HG03521 (cell line): ENCODE measurements around the gene CTSW.

Experiments used
- ATAC-seq: cut with Tn5 transposase; IDR thresholded peaks from one replicate; pipeline ENCODE4 v1.9.1; 2021; ENCODE audit warnings: mild to moderate bottlenecking, moderate library complexity; ENCODE audit not compliant: unreplicated experiment

CTSW gene

DNA sequence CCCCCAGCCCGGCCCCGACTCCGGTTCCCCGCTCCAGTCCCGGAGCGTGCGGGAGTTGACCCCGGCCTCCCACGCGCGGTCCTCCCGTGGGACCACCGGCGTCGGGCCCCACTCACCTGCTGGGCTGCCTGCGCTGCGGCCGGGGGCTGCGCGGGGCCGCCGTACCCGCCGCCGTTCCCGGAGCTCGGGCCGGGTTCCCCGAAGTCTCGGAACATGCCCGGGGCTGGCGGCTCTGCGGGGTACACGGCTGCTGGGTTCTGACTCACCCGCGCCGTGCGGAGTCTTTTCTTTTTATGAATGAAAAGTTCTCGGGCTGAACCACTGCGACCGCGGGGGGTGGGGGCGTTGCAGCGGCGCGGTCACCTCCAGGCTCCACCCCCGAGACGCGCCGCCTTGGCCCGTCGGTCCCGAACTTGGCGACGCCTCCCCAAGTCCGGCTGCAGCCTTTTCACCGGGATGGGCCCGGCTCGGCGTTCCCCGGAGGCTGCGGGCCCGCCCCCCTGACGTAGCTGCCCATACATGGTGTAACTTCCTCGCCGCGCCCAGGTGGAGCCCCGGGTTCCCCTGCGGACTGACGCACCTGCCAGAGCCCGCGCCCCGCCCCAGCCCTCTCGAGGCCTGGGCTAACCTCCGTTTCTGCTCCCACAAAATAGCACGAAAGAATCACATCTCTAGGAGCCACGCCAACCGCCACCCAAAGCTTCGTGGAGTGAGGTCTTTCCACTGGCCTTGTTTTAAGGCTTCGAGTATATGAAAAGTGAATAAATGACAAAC is 20.7 kb downstream of the CTSW start, which contains the start of gene FOSL1:
Gene FOSL1, minus strand, starts transcription at position 264 of the 774 bp plus-strand sequence. Its CDS starts 49 bp downstream, at position 215.
- ATAC-seq, result peak; percentile 73

DNA sequence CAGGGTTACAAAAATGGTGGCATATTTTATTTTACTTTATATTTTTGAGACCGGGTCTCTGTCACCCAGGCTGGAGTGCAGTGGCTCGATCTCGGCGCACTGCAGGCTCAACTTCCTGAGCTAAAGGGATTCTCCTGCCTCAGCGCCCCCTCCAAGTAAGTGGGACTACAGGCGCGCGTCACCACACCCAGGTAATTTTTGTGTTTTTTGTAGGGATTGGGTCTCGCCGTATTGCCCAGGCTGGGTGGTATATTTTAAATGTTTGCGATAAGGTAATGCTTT is 21.2 kb downstream of the CTSW start:
- ATAC-seq, result no peak

DNA sequence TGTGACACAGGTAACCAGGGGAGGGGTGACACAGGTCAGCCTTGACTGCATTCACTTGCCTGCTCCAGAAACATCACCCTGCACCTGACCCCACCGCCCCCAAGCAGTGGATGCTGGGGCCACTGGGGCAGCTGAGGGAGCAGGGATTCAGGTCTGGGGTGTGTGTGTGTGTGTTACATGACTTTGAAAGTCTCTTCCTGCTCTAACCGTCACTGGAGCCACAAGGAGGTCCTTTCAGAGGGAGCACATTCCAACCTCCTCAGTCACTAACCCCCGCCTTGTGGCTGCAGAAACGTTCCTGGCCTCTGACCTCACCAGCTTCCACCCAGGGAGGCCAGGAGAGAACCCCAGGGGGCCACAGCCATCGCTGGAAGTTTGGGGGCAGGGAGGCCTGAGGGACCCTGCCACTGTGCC is 23.4 kb downstream of the CTSW start:
- ATAC-seq, result no peak

DNA sequence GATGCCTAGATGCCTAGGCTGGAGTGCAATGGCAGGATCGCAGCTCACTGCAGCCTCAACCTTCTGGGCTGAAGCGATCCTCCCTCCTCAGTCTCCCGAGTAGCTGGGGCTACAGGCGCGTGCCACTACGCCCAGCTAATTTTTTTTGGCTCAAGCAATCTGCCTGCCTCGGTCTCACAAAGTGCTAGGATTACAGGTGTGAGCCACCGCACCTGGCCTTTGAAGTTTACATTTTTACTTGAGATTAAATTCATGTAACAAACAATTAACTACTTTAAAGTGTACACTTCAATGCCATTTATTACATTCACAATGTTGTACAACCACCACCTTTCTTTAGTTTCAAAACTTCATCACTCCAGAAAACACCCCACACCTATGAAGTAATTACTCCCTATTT is 24.1 kb downstream of the CTSW start:
- ATAC-seq, result no peak

GRCh38 chr11:65906602-65907001 is 27.0 kb downstream of the CTSW start:
- no peak for ATAC-seq

DNA sequence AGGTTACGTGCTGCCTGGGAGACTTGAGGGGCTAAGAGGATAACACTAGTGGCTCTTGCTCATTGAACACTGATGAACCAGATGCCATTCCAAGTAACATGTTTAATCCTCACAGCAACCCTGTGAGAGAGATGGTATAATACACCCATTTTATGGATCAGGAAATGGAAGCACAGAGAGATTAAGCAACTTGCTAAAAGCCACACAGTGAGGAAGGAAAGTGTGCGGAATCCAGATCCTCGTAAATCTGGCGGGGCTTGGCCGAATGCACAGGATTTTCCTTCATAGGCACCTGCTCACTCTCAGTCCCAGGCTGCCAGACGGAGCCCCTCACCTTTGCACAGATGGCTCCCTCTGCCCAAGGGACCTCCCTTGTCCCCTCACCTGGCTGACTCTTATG is 28.2 kb downstream of the CTSW start:
- no peak for ATAC-seq

DNA sequence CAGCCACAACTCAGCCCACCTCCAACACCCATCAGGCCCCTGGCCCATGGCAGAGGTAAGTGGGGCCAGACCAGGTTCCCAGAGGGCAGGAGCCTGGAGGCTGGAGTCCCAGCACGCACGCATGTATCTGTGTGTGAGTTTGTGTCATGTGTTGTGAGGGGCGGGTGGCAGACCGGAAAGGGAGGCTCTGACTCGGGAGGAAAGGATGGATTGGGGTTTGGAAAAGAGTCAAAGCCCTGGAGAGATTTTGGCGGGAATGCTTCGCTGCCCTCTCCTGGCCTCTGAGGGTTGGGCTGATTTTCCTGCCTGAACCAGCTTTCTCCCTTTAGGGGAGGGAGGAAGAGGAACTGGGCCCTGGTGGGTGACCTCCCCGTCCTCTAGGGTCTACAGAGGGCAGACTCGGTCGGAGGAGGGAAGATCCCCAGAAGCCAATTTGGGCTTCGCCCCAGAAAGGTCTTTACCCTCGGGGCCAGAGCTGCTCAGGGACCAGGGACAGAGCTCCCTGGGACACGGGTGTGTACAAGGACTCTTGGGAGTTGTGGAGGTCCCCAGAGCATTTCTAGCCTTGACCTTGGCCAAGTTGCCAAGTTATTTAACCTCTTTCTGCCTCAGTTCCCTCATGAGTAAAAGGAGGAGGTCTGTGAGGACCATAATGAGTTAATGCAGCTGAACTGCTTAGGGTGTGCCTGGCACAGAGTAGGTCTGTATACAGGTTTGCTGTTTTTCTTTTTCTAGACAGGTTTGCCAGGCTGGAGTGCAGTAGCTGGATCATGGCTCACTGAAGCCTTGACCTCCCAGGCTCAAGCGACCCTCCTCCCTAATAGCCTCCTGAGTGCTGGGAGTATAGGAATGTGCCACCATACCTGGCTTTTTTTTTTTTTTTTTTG is 32.3 kb downstream of the CTSW start:
- ATAC-seq, result no peak

GRCh38 chr11:65912845-65913244 is 33.2 kb downstream of the CTSW start:
- no peak for ATAC-seq

GRCh38 chr11:65915101-65915820 is 35.6 kb downstream of the CTSW start:
- no peak for ATAC-seq

DNA sequence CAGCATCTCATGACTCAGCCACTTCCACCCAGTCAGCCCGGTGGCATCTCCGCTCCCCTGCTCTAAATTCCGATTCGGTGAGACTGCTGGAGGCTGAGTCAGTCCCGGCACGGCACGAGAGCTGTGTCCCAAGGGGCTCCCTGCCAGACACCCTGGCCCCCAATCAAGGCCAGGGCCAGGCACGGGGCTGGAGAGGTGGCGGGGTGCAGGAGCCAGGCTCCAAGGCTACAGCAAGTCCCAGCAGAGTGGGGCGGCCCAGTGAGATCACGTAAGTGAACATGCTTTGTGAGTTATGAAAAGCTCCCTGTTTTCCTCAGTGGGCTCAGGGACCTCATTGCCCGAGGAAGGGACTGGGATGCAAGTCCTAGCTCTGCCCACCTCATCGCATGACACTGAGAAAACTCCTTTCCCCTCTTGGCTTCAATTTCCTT is 36.2 kb downstream of the CTSW start:
- no peak for ATAC-seq

GRCh38 chr11:65916391-65916790 is 36.8 kb downstream of the CTSW start:
- ATAC-seq, result no peak

DNA sequence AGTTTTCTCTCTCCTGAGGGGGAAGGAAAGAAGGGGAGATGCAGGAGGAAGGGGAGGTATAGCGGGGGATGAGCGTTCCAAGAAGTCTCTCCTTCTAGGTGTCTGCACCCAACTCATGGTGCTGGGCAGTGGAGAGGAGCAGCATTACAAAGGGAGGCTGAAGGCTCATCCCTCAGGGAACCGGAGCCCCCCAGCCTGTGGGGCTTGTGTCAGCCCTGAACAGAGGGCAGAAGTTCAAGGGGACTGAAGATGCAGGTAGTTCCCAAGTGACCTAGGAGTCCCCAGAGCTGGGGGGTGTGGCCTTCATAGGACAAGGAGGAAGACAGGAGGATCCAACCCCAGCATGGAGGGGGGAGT is 37.4 kb downstream of the CTSW start:
- ATAC-seq, result no peak

GRCh38 chr11:65917434-65918210 is 38.0 kb downstream of the CTSW start:
- no peak for ATAC-seq

DNA sequence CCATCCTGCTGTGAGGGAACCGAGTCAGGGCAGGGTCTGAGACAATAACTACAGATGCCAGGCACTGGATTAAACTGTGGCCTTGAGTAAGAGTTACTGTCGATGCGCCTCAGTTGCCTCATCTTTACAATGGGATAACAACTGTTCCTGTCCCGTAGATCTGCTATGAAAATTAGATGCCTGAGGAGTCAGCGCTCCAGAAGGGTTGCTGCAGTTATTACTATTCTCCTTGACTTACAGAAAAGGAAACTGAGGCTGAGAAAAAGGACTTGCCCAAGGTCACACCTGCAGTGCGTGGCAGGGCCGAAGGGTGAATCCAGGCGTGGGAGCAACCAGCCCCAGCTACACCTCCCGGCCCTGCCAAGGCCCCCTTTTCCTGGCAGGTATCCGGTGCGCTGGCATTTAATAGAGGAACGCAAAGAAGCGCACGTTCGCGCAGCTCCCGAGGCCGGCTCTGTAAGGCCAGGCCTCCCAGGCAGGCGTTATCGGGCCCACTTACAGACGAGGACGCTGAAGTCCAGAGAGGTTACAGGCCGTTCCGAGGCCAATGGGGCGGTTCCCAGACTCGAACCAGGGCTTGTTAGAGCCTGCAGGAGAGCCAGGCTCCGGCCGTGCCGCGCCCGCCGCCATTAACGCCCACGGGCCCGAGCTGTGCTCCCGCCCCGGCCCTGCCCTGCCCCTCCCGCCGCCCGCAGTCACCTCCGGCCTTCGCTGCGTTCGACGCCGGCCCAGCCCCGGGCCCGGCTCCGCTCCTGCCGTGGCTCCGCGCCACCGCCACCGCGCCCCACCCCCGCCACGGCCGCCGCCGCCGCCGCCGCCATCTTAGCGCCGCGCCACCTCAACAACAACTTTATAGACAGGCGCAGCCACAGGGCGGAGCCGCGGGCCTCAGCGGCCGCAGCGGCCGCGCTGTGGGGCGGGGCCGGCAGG is 38.8 kb downstream of the CTSW start, which contains the start of gene C11orf68:
Gene C11orf68, minus strand, starts transcription at position 852 of the 930 bp plus-strand sequence. Its CDS starts 31 bp downstream, at position 821.
- ATAC-seq, result peak; percentile 54

DNA sequence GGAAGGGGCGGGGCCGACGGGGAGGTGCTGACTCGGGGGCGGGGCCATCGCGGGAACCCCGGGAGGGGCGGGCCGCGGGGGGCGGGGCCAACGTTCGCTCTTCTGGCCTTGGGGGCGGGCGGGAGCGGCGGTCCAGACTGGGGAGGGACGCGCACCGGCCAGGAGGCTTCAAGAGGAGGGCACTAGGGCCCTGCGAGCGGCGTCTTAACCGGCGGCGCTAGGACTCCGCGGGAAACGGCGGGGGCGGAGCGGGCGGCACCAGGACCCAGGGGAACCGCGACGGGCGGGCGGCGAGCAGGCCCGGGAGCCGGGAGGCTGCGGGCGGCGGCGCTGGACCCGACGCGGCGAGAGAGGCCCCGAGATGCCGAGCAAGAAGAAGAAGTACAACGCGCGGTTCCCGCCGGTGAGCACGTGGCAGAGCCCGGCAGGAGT is 39.5 kb downstream of the CTSW start, which contains the start of gene DRAP1:
Gene DRAP1, plus strand, starts transcription at position 286 of the 432 bp plus-strand sequence. Its CDS starts 76 bp downstream, at position 362.
- ATAC-seq, result peak; percentile 80

GRCh38 chr11:65919573-65920371 is 40.1 kb downstream of the CTSW start:
- peak; percentile 31 for ATAC-seq

DNA sequence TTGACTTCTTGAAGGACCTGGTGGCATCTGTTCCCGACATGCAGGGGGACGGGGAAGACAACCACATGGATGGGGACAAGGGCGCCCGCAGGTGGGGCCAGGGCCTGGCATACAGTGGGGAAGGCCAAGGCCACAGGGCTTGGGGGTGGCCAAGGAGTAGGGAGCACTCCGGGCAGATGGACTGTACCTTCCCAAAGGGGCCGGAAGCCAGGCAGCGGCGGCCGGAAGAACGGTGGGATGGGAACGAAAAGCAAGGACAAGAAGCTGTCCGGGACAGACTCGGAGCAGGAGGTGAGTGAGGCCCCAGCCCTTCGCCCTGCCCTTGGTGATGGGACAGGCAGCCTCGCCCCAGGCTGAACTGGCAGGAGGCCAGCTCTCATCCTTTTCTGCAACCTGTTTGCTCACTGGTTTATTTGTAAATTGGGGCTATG is 40.8 kb downstream of the CTSW start:
- no peak for ATAC-seq

- no peak for ATAC-seq
Observed at GRCh38 chr11:65921033-65921555, 41.5 kb downstream of the CTSW start.
